DMS153 treated with DMSO at 0.1 percent for 48 hours (cell line): ENCODE measurements around the gene GP9.
A peak's percentile ranks its signal among the peaks of the same experiment; 100 is the strongest.

Experiments
- DNase-seq: peaks from one replicate; lab custom pipeline; 2025; ENCODE audit not compliant: unreplicated experiment; lab: John Stamatoyannopoulos, UW

GP9 gene

GRCh38 chr3:129060276-129061022, at the start of gene GP9:
TSS of gene GP9 (plus strand) at chr3:129060779. CDS start at chr3:129061740, 961 bp downstream.
- no peak for DNase-seq

- DNase-seq, result no peak
Measured at GRCh38 chr3:129013491-129013891, 47.1 kb upstream of the GP9 start.

GRCh38 chr3:129014148-129014547, 46.4 kb upstream of the GP9 start:
- DNase-seq, result no peak

GRCh38 chr3:129014793-129015345, 45.7 kb upstream of the GP9 start:
- DNase-seq, result no peak

GRCh38 chr3:129015388-129016105, 45.0 kb upstream of the GP9 start:
- no peak for DNase-seq

- DNase-seq, result peak; percentile 90
Measured at GRCh38 chr3:129016356-129016719, 44.2 kb upstream of the GP9 start.

- DNase-seq, result no peak
Measured at GRCh38 chr3:129016720-129017483, 43.7 kb upstream of the GP9 start.

GRCh38 chr3:129017484-129017899, 43.1 kb upstream of the GP9 start:
- DNase-seq, result no peak

- DNase-seq, result no peak
Measured at GRCh38 chr3:129018271-129018670, 42.3 kb upstream of the GP9 start.

GRCh38 chr3:129018751-129019150, 41.8 kb upstream of the GP9 start:
- no peak for DNase-seq

GRCh38 chr3:129019266-129019665, 41.3 kb upstream of the GP9 start:
- no peak for DNase-seq

GRCh38 chr3:129020691-129021090, 39.9 kb upstream of the GP9 start:
- DNase-seq, result no peak

- DNase-seq, result no peak
Measured at GRCh38 chr3:129021140-129021551, 39.4 kb upstream of the GP9 start.

GRCh38 chr3:129022114-129023007, 38.2 kb upstream of the GP9 start:
- DNase-seq, result no peak

GRCh38 chr3:129023008-129023358, 37.6 kb upstream of the GP9 start:
- DNase-seq, result no peak

GRCh38 chr3:129023909-129024308, 36.7 kb upstream of the GP9 start:
- DNase-seq, result peak; percentile 6

GRCh38 chr3:129025108-129025507, 35.5 kb upstream of the GP9 start:
- no peak for DNase-seq

- no peak for DNase-seq
Measured at GRCh38 chr3:129025691-129026435, 34.7 kb upstream of the GP9 start.

GRCh38 chr3:129026728-129027543, 33.6 kb upstream of the GP9 start:
- peak; percentile 88 for DNase-seq
